ENCODE results near the gene KCNK3. TPM values are rescaled to one million over a fixed set of nuclear protein-coding genes. Genes with fewer than 3 reads are reported as not detected.

Gene KCNK3
- total and polyA plus RNA-seq, 2 donors (not counting 3 experiments of a cell fraction or from before 2014, with no cell fraction given): not detected

DNA sequence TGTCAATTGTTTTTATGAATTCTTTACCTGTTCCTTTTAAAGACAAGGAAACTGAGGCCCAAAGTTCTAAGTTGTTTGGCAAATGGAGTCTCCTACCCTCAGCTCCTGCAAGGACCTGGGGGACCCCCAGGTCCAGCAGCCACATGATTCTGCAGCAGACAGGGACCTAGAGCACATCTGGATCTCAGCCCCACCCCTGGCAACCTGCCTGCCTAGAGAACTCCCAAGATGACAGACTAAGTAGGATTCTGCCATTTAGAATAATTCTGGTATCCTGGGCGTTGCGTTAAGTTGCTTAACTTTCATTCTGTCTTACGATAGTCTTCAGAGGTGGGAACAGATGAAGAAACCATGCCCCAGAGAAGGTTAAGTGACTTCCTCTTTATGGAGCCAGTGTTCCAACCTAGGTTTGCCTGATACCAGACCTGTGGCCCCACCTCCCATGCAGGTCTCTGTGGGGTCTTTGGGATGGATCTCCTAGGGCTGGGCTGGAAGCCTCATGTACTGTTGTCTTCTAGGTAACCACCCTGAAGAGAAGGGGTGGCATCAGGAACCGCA lies 87.8 kb downstream of the KCNK3 start:
- FAIRE-seq (no peak), DNase-seq (ENCODE audit: low read depth, low spot score) (no peak)
- Histone ChIP-seq H3K4me1 (ENCODE audit: control insufficient read depth, extremely low read depth, insufficient read depth, low read length) (peaks cover 5% of the 10 kb centered on the region), H3K9me1 (replicated peaks; ENCODE audit: control insufficient read depth, extremely low read depth, insufficient read depth, low read length) (no peaks in the 10 kb centered on the region), H3K27ac (ENCODE audit: insufficient read depth, low read depth, low read length) (no peak overlapping the region), H3K4me2 (ENCODE audit: insufficient read depth, low read length) (no peak overlapping the region), H3K9me3 (replicated peaks; ENCODE audit: control insufficient read depth, insufficient read depth, low read length) (no peaks in the 10 kb centered on the region), H3K79me2 (ENCODE audit: control insufficient read depth, insufficient read depth, low read length) (no peaks in the 10 kb centered on the region), H3K4me3 (replicated peaks in 1 of 3; ENCODE audit: insufficient read depth in 1 of 3, low read depth in 1 of 3, low read length in 3 of 3) (no peak overlapping the region), H3K9ac (replicated peaks; ENCODE audit: extremely low read depth, insufficient read depth, low read length) (no peak overlapping the region), H3K27me3 (ENCODE audit: control insufficient read depth in 2 of 2, insufficient read depth in 2 of 2, low read length in 2 of 2) (no peaks in the 10 kb centered on the region), H3K36me3 (ENCODE audit: control insufficient read depth in 2 of 2, extremely low read depth in 1 of 2, insufficient read depth in 2 of 2, low read length in 2 of 2) (peaks cover 7 to 23% of the 10 kb centered on the region in 2 experiments), H2AFZ (ENCODE audit: low read depth, low read length) (no peak overlapping the region), H4K20me1 (replicated peaks; ENCODE audit: control insufficient read depth, extremely low read depth, insufficient read depth, low read length) (no peaks in the 10 kb centered on the region)
- dilution Hi-C loops (cut with MboI; ENCODE audit: extremely low pct_ligation_motif_present, low sequenced_read_pairs) (no loop called here), intact Hi-C loops (cut with micrococcal nuclease) (no loop called here)
- BruUV-seq (replicated peaks): TSS peak; percentile 15
- ChIA-PET POLR2A (no interaction called here), CTCF (interaction anchor here (1.1 kb wide), 1 partner anchor 8 kb away, joined by 3 read pairs; no protein-coding TSS in a partner anchor)
- TF ChIP-seq, protein P1, sequence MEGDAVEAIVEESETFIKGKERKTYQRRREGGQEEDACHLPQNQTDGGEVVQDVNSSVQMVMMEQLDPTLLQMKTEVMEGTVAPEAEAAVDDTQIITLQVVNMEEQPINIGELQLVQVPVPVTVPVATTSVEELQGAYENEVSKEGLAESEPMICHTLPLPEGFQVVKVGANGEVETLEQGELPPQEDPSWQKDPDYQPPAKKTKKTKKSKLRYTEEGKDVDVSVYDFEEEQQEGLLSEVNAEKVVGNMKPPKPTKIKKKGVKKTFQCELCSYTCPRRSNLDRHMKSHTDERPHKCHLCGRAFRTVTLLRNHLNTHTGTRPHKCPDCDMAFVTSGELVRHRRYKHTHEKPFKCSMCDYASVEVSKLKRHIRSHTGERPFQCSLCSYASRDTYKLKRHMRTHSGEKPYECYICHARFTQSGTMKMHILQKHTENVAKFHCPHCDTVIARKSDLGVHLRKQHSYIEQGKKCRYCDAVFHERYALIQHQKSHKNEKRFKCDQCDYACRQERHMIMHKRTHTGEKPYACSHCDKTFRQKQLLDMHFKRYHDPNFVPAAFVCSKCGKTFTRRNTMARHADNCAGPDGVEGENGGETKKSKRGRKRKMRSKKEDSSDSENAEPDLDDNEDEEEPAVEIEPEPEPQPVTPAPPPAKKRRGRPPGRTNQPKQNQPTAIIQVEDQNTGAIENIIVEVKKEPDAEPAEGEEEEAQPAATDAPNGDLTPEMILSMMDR (IDR thresholded peaks at IDR 0.05; ENCODE audit: extremely low read depth in 1 of 2, insufficient read depth in 1 of 2, low read depth in 1 of 2, low read length in 2 of 2): no peak
- TF ChIP-seq, protein P2, sequence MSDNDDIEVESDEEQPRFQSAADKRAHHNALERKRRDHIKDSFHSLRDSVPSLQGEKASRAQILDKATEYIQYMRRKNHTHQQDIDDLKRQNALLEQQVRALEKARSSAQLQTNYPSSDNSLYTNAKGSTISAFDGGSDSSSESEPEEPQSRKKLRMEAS (IDR thresholded peaks at IDR 0.05; ENCODE audit: insufficient read depth, insufficient read length): no peak
- no peak for TF ChIP-seq POLR2A (IDR thresholded peaks at IDR 0.05; ENCODE audit: low read depth, low read length)
- no peak for TF ChIP-seq EZH2 (IDR thresholded peaks at IDR 0.05; ENCODE audit: borderline replicate concordance, low read depth, low read length, severe bottlenecking)

Small RNAs within 50 kb of the gene (small RNA-seq; reads per million reads assigned to genes)
- not detected for gene AC015977.1 (ENCODE audit: insufficient read depth, insufficient read length, low read depth, low replicate concordance)

Other genes starting within 250 kb of the KCNK3 start
- gene OTOF, start 214.6 kb upstream of the KCNK3 start, total RNA-seq: 0.16 and 0.22 TPM in 2 replicates
- 0.05 and 0.06 TPM in 2 replicates for gene OTOF, start 214.6 kb upstream of the KCNK3 start, polyA plus RNA-seq
- not detected in 2 replicates for gene CIB4, start 51.4 kb upstream of the KCNK3 start, total RNA-seq
- not detected in 2 replicates for gene CIB4, start 51.4 kb upstream of the KCNK3 start, polyA plus RNA-seq
- gene SLC35F6, start 71.6 kb downstream of the KCNK3 start, total RNA-seq: 36.6 and 39.8 TPM in 2 replicates
- gene SLC35F6, start 71.6 kb downstream of the KCNK3 start, polyA plus RNA-seq: 34.6 and 43.8 TPM in 2 replicates
- 33.1 and 34.1 TPM in 2 replicates for gene CENPA, start 93.3 kb downstream of the KCNK3 start, total RNA-seq
- 18.6 and 22.0 TPM in 2 replicates for gene CENPA, start 93.3 kb downstream of the KCNK3 start, polyA plus RNA-seq
- not detected in 2 replicates for gene DPYSL5, start 155.4 kb downstream of the KCNK3 start, total RNA-seq
- not detected in 2 replicates for gene DPYSL5, start 155.4 kb downstream of the KCNK3 start, polyA plus RNA-seq

Measured in endothelial cell of umbilical vein (primary cell).